Sigmoid colon (tissue), 7 donors: ENCODE data around the gene ABHD13. TPM values are rescaled to one million over a fixed set of nuclear protein-coding genes. Genes with fewer than 3 reads are reported as not detected.
A peak's percentile ranks its signal among the peaks of the same experiment; 100 is the strongest.

ENCODE experiments used
- DNase-seq: peaks from one replicate; pipeline ENCODE4 v3.0.0-alpha.2; 2019
- H3K27ac ChIP-seq, 4 donors: fragments of 200-600 bp; sonication (generic); one replicate each; pipeline ENCODE4 v1.5.1; 2016 to 2019; ENCODE audit warnings: mild to moderate bottlenecking in 1 of 4
- H3K27me3 ChIP-seq, 3 donors: fragments of 200-600 bp; sonication (generic); one replicate each; pipeline ENCODE4 v1.5.1; 2019; ENCODE audit warnings: mild to moderate bottlenecking in 1 of 3
- H3K36me3 ChIP-seq, 4 donors: fragments of 200-600 bp; sonication (generic); one replicate each; pipeline ENCODE4 v1.5.1; 2016 to 2019
- H3K4me1 ChIP-seq, 4 donors: fragments of 200-600 bp; sonication (generic); one replicate each; pipeline ENCODE4 v1.5.1; 2017 to 2019
- H3K4me3 ChIP-seq, 4 donors: fragments of 200-600 bp; sonication (generic); one replicate each; pipeline ENCODE4 v1.5.1; 2017 to 2019; ENCODE audit warnings: mild to moderate bottlenecking in 2 of 4, moderate library complexity in 1 of 4
- H3K9me3 ChIP-seq, 4 donors: fragments of 200-600 bp in 3 of 4; sonication (generic) in 3 of 4; one replicate each; pipeline versions ENCODE4 v1.5.1 to v1.6.1; 2013 to 2019
- CTCF ChIP-seq, 4 experiments: fragments of 450-650 bp in 3 of 4; fragments of 200-600 bp in 1 of 4; IDR thresholded peaks; one replicate each; pipeline ENCODE4 v1.5.1; 2016 to 2019; ENCODE audit warnings: antibody characterized with exemption in 4 of 4, mild to moderate bottlenecking in 3 of 4, moderate library complexity in 2 of 4
- EP300 ChIP-seq, 4 donors: sonication (generic); formaldehyde crosslinking; IDR thresholded peaks; one replicate each; pipeline ENCODE4 v1.6.1; 2017; ENCODE audit warnings: antibody characterized with exemption in 4 of 4
- POLR2A ChIP-seq, 2 donors: fragments of 450-650 bp; IDR thresholded peaks; one replicate each; pipeline ENCODE4 v1.6.1; 2016; ENCODE audit warnings: antibody characterized with exemption in 2 of 2, mild to moderate bottlenecking in 2 of 2, moderate library complexity in 2 of 2
- POLR2AphosphoS5 ChIP-seq, 4 donors: sonication (generic); formaldehyde crosslinking; IDR thresholded peaks; one replicate each; pipeline ENCODE4 v1.6.1; 2017; ENCODE audit warnings: antibody characterized with exemption in 4 of 4
- WGBS, 2 donors: extraction: QIAGEN DNeasy Blood & Tissue Kit; methylation state at CpG; one replicate each; pipeline ENCODE4 v1.1.7; 2013; 5-methylcytosine and 5-hydroxymethylcytosine counted together
- intact Hi-C: fragments of 100-400 bp; cut with DNase I; formaldehyde crosslinking; loops from one replicate; pipeline ENCODE4 v1.15.1; 2023
- polyA plus RNA-seq, 3 donors: library from polyadenylated mRNA; stranded (reverse); fragments of 200-250 nt; gene quantifications; one replicate each; pipeline ENCODE4 v1.2.3, GENCODE V29; 2013
- total RNA-seq, 4 donors: library from RNA; depleted of rRNA; stranded (reverse); fragments of >200 nt; gene quantifications; one replicate each; pipeline ENCODE4 v1.1.0, GENCODE V29; 2016
- donor health status: healthy with polysubstance abuse.
- donor health status: Bipolar disorder and iron deficiency.
- donor health status: healthy.

Gene ABHD13
- total and polyA plus RNA-seq, 7 donors: 4.2 to 15.7 (median 13.0) TPM

GRCh38 chr13:108270442-108270841 is 52.2 kb downstream of the ABHD13 start:
- 25 to 40% methylated on average over 3 of the region's 3 CpGs for WGBS, 2 donors
- no peak for DNase-seq
- H3K36me3 ChIP-seq: peaks cover 0 to 5% (median 0%) of the 10 kb centered on the region in 4 donors
- no peak for TF ChIP-seq CTCF (IDR thresholded peaks at IDR 0.05)
- no peak for TF ChIP-seq POLR2AphosphoS5 (IDR thresholded peaks at IDR 0.05)
- TF ChIP-seq EP300 (IDR thresholded peaks at IDR 0.05): no peak
- TF ChIP-seq POLR2A (IDR thresholded peaks at IDR 0.05): no peak
- no peaks in the 10 kb centered on the region for H3K9me3 ChIP-seq
- H3K4me1 ChIP-seq: peaks cover 0 to 8% (median 0%) of the 10 kb centered on the region in 4 donors
- H3K27ac ChIP-seq: peak overlapping the region; percentile 33 to 63 (median 53)
- H3K27me3 ChIP-seq: no peaks in the 10 kb centered on the region
- intact Hi-C loops: no loop called here
- H3K4me3 ChIP-seq: peak overlapping the region; percentile 1 to 46 (median 38)

DNA sequence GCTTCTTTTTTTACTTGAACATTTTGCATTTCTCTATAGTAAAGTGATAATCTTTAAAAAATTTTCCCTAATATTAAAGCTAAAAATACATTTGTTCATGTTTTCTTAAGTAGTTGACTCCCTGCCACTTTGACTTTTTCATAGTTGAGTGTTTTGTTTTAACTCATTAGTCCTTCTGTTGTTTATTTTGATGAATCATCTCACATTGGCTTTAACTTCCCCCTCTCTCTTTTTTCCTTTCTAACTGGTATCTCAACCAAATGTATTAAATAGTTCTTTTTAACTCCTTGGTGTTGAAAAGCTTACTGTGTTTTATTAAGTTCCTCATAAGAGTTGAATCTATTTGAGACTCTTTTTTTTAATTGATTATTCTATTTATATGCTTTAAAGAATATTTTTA is 54.1 kb downstream of the ABHD13 start:
- TF ChIP-seq POLR2AphosphoS5 (IDR thresholded peaks at IDR 0.05) (no peak), CTCF (IDR thresholded peaks at IDR 0.05) (no peak), POLR2A (IDR thresholded peaks at IDR 0.05) (no peak)

GRCh38 chr13:108273429-108274118 is 55.4 kb downstream of the ABHD13 start:
- TF ChIP-seq CTCF (IDR thresholded peaks at IDR 0.05) (no peak), EP300 (IDR thresholded peaks at IDR 0.05) (no peak), POLR2AphosphoS5 (IDR thresholded peaks at IDR 0.05) (no peak), POLR2A (IDR thresholded peaks at IDR 0.05) (no peak)
- no peak overlapping the region for H3K27ac ChIP-seq
- H3K27me3 ChIP-seq: no peaks in the 10 kb centered on the region
- intact Hi-C loops: no loop called here
- H3K36me3 ChIP-seq: no peaks in the 10 kb centered on the region
- no peak overlapping the region for H3K4me3 ChIP-seq
- H3K9me3 ChIP-seq: no peaks in the 10 kb centered on the region
- DNase-seq: no peak
- 89 to 92% methylated on average over 5 of the region's 5 CpGs for WGBS, 2 donors
- peaks cover 0 to 8% (median 0%) of the 10 kb centered on the region in 4 donors for H3K4me1 ChIP-seq

More for the DNA sequence above, 54.1 kb downstream of the ABHD13 start:
- intact Hi-C loops: no loop called here
- H3K27me3 ChIP-seq: no peaks in the 10 kb centered on the region
- no peaks in the 10 kb centered on the region for H3K9me3 ChIP-seq
- peaks cover 0 to 8% (median 0%) of the 10 kb centered on the region in 4 donors for H3K4me1 ChIP-seq
- H3K36me3 ChIP-seq: no peaks in the 10 kb centered on the region
- no peak for DNase-seq
- no peak overlapping the region for H3K27ac ChIP-seq
- no peak overlapping the region for H3K4me3 ChIP-seq

GRCh38 chr13:108274718-108275117 is 56.5 kb downstream of the ABHD13 start:
- Histone ChIP-seq H3K4me1 (peaks cover 0 to 8% (median 0%) of the 10 kb centered on the region in 4 donors), H3K27ac (no peak overlapping the region), H3K9me3 (no peaks in the 10 kb centered on the region), H3K36me3 (no peaks in the 10 kb centered on the region), H3K27me3 (no peaks in the 10 kb centered on the region), H3K4me3 (no peak overlapping the region)
- intact Hi-C loops: no loop called here
- no peak for DNase-seq
- TF ChIP-seq CTCF (IDR thresholded peaks at IDR 0.05) (no peak), EP300 (IDR thresholded peaks at IDR 0.05) (no peak), POLR2A (IDR thresholded peaks at IDR 0.05) (no peak), POLR2AphosphoS5 (IDR thresholded peaks at IDR 0.05) (no peak)

DNA sequence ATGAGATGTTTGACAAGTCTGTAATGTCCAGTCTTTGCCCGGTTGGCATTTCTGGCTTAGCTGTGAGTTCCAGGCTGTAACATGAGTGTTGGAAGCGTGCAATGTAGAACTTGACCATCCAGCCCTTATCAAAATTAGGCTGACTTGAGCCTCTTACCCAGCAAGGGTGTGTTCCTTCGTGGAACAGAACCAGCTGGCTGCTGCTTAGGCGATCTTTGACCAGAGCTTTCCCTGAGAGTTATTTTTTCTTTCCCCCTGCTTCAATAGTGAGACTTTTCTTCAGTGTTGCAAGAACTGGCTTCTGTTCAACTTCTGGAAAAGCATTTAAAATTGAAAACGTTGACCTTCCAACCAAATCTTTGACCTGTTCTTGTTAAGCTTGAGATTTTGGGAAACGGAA is 57.9 kb downstream of the ABHD13 start:
- no peaks in the 10 kb centered on the region for H3K27me3 ChIP-seq
- H3K9me3 ChIP-seq: no peaks in the 10 kb centered on the region
- H3K4me1 ChIP-seq: no peaks in the 10 kb centered on the region
- H3K4me3 ChIP-seq: no peak overlapping the region
- TF ChIP-seq EP300 (IDR thresholded peaks at IDR 0.05): no peak
- no peak for TF ChIP-seq POLR2A (IDR thresholded peaks at IDR 0.05)
- TF ChIP-seq CTCF (IDR thresholded peaks at IDR 0.05): no peak
- TF ChIP-seq POLR2AphosphoS5 (IDR thresholded peaks at IDR 0.05): no peak
- H3K27ac ChIP-seq: no peak overlapping the region
- 39 to 63% methylated on average over 6 of the region's 6 CpGs for WGBS, 2 donors
- intact Hi-C loops: no loop called here
- H3K36me3 ChIP-seq: no peaks in the 10 kb centered on the region
- DNase-seq: peak; percentile 62
